RWPE1 (cell line): ENCODE results near the gene PLPPR5.

Experiments used
- CTCF ChIA-PET: fragments of 350-600 bp; sonication (Branson Sonifier 250); formaldehyde crosslinking; extraction: SDS; loops from one replicate; lab custom pipeline; 2021; lab: Yijun Ruan, JAX
- POLR2A ChIA-PET: fragments of 400-600 bp; formaldehyde crosslinking; extraction: SDS; loops from one replicate; lab custom pipeline; 2020; ENCODE audit warnings: antibody characterized with exemption; ENCODE audit not compliant: low non-redundant PET; lab: Yijun Ruan, JAX
- DNase-seq: peaks from one replicate; pipeline ENCODE4 v3.0.0; 2012; ENCODE audit warnings: low spot score
- H3K27ac ChIP-seq: fragments of 450-650 bp; 2 replicates; pipeline ENCODE4 v1.5.1; 2017
- CTCF ChIP-seq: fragments of 450-650 bp; conservative IDR thresholded peaks from 2 replicates; pipeline ENCODE4 v1.5.1; 2017; ENCODE audit warnings: low read depth, mild to moderate bottlenecking

Gene PLPPR5

DNA sequence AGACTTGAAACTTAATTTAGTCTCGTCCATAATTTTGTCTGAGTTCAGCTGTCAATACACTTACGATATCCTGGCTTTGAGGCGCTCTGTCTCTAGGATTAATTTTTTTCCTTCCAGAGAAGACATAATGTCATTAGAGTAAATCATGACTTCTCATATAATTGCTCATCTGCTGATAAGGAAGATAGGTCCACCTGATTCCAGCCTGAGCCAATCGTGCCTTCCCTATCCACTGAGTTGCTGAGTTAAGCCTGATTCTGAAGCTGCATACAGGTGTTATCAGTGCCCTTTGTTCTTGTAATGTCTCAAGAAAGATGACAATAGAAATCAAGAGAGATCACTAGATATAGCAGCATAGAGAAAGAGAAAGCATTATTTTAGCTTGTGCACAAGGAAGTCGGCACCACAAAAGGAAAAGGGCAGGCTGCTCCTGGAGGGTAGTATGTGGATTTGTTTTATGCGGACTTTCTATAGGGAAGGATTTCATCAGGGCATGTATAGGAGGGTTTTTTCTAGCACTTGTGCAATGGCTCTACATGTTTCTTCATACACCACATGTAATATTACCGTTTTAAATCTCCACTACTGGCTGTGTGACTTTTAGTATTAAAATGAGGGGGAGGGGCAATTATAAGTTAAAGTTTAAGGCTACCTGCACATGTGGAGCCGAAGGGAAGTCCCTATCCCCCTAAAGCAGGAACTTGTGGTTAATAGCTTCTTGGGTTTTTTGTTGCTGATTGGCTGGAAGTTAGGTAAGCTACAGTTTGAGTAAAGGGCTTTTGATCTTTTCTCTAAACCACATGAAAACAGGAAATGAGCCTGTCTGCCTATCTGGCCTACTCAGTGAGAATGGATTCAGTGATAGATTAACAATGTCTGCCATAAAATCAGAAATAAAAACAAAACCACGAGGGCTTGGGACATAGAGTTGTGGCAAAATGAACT lies 133.4 kb downstream of the PLPPR5 start:
- CTCF ChIA-PET = interaction anchor here (0.6 kb wide), 1 partner anchor 744 kb away, joined by 3 read pairs; no protein-coding TSS in a partner anchor
- H3K27ac ChIP-seq = no peak overlapping the region
- POLR2A ChIA-PET = no interaction called here
- TF ChIP-seq CTCF = no peak
- no peak for DNase-seq

- DNase-seq = no peak
- no peak for TF ChIP-seq CTCF
- ChIA-PET POLR2A (no interaction called here), CTCF (no interaction called here)
- H3K27ac ChIP-seq = no peak overlapping the region
These were observed 138.9 kb downstream of the PLPPR5 start for GRCh38 chr1:98865796-98866195.

GRCh38 chr1:98860329-98860728 lies 144.3 kb downstream of the PLPPR5 start:
- TF ChIP-seq CTCF = no peak
- ChIA-PET POLR2A (no interaction called here), CTCF (no interaction called here)
- DNase-seq = no peak
- no peak overlapping the region for H3K27ac ChIP-seq

DNA sequence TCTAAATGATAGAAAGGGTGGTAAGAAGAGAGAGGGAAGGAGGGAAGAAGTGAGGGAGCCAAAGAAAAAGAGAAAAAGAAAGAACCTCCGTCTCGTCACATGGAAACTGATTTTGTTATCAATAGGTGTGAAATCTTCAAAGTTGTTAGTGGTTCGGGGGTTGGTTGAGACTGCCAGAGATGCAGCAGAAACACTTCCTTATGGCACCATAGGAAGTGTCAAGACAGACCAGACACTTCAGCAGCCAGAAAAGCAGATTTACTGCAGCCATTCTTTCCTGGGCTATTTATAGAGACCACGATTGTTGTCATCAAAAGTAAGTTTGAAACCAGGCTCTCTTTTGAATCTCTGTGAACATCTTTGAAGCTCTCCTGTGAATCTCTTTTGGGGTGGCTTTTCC lies 150.5 kb downstream of the PLPPR5 start:
- no peak overlapping the region for H3K27ac ChIP-seq
- ChIA-PET CTCF (no interaction called here), POLR2A (no interaction called here)
- no peak for TF ChIP-seq CTCF
- no peak for DNase-seq

- ChIA-PET POLR2A (no interaction called here), CTCF (no interaction called here)
These were observed 154.6 kb downstream of the PLPPR5 start for GRCh38 chr1:98849969-98850636.

More at GRCh38 chr1:98849969-98850636, 154.6 kb downstream of the PLPPR5 start:
- no peak overlapping the region for H3K27ac ChIP-seq
- no peak for TF ChIP-seq CTCF
- DNase-seq = no peak
